HG03571 (cell line): Measurements from ENCODE around the gene COQ3.
A peak's percentile ranks its signal among the peaks of the same experiment; 100 is the strongest.

Experiments used
- ATAC-seq: cut with Tn5 transposase; IDR thresholded peaks from one replicate; pipeline ENCODE4 v1.9.1; 2021; ENCODE audit not compliant: unreplicated experiment

COQ3 gene, protein sequence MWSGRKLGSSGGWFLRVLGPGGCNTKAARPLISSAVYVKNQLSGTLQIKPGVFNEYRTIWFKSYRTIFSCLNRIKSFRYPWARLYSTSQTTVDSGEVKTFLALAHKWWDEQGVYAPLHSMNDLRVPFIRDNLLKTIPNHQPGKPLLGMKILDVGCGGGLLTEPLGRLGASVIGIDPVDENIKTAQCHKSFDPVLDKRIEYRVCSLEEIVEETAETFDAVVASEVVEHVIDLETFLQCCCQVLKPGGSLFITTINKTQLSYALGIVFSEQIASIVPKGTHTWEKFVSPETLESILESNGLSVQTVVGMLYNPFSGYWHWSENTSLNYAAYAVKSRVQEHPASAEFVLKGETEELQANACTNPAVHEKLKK

GRCh38 chr6:99393698-99394531 is at the start of gene COQ3:
TSS of gene COQ3 (minus strand) at chr6:99394195. CDS start at chr6:99394179, 16 bp downstream.
- ATAC-seq, result peak; percentile 68

DNA sequence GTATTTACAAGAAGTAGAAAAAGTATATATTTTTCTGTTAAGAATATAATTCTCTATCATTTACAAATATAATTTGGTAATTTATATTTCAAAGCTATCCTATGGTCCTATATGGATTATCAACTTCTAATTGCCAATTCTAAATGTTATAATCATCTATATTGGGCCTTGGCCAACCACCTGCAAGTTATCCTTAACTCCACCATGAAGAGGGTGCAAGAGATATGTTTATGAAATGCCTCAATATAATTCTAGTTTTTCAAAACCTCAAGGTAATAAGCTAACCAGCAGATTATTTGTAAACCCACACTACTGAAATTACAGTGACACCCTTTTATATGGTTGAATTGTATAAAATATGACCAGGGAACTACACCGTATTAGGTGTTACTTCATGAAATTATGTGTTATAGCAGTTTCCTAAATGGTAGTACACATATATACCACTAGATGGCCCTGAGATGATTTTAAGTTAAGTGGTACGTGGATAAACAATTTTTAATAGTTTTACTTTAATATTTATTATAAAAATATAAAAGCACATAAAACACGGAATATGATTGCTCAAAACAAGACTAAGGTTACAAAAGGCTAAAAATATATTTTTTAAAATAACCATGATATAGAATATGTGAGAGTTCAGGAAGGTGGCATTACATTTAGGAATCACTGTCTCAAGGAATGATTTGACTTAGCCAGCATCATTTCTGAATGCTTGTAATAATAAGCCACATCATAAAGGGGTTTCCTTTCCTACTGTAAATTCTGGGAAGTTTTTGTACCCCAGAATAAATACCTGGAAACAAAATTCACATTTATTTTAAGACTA is 40.9 kb upstream of the COQ3 start:
- peak; percentile 70 for ATAC-seq

- no peak for ATAC-seq
Measured at GRCh38 chr6:99432877-99433276, 38.9 kb upstream of the COQ3 start.

DNA sequence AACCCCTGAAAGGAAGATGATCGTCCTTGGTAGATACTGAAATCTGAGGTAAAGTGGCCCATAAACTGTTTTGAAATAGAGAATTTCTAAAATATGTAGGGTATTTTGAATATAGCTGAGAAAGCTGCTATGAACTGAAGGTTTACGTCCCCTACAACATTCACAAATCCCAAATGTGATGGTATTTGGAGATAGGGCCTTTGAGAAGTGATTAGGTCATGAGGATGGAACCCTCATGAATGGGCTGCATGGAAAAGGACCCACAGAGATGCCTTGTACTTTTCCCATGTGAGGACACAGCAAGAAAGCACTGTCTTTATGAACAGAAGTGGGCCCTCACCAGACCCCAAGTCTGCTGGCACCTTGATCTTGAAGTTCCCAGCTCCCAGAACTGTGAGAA is 37.9 kb upstream of the COQ3 start:
- no peak for ATAC-seq

GRCh38 chr6:99427988-99428387 is 34.0 kb upstream of the COQ3 start:
- no peak for ATAC-seq

GRCh38 chr6:99426451-99426757 is 32.4 kb upstream of the COQ3 start:
- no peak for ATAC-seq

GRCh38 chr6:99425647-99426450 is 31.9 kb upstream of the COQ3 start:
- peak; percentile 52 for ATAC-seq

DNA sequence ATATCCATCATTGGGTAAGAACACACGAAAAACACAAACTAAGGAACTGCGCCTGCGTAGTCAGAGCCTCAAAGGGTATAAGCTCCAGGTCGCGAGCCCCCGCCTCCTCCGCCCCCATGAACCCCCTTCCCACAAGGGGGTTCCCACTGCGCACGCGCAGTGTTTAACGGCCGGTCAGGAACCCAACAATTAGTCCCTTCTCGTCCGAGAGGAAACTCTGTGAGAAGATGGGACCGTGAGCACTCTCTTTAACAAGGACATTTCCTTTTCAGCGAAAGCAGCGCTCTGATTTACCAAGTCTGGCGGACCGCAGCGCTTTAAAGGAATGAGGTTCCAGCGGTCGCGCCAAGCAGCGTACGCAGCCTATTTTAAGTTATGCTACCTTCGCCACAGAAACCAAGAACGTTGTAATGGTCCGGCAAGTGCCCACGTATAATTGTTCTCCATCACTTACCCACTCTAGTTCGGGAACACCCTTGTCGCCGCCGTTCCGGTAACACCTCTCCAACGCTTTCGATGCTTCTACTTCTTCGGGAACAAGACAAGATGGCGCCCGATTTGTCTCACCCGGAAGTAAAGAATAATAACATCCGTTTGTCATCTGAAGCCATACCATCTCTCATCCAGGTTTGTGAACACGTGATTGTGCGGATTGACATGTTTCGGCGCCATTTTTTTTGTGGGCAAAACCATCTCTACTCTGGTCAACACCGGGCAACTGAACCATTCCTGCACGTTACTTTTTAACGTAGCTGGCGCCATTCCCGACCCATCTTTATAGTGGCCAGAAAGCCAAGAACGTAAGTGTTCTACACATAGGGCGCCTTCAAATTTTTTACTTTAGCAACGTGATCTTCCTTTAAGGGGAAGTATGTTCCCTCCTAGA is 31.0 kb upstream of the COQ3 start, which contains the start of gene PNISR:
TSS of gene PNISR (minus strand) at position 548 of the 886 bp plus-strand sequence. CDS start 10,649 bp downstream, outside the sequence.
- peak; percentile 92 for ATAC-seq

DNA sequence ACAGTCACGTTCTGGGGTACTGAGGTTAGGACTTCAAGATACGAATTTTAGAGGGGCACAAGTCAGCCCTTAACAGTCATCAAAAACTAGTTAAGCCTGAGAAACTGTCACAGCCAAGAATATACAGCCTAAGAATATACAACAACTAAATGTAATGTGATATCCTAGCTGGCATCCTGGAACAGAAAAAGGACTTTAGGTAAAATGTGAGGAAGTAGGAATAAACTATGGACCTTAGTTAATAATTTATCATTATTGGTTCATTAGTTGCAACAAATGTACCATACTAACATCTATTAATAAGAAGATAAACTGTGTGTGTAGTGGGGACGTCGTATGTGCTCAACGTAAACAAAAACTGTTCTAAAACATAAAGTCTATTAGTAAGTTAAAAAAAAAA is 30.0 kb upstream of the COQ3 start:
- no peak for ATAC-seq

DNA sequence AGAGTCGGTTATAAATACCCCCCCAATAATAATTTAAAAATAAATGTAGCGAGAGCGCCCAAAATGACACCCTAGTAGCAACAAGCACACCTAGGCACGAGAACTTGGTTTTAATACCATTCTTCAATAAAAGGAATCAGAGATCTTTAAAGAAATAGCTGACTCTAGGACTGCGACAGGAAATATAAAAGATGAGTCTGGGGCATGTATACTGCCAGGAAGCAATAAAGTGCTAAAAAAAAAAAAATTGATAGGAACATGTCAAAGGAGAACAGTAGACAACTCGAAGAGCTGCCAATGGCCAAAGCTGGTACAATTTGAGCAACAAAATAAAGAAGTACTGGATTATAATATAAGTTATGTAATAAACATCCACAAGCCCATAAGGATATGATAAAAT is 28.9 kb upstream of the COQ3 start:
- no peak for ATAC-seq

DNA sequence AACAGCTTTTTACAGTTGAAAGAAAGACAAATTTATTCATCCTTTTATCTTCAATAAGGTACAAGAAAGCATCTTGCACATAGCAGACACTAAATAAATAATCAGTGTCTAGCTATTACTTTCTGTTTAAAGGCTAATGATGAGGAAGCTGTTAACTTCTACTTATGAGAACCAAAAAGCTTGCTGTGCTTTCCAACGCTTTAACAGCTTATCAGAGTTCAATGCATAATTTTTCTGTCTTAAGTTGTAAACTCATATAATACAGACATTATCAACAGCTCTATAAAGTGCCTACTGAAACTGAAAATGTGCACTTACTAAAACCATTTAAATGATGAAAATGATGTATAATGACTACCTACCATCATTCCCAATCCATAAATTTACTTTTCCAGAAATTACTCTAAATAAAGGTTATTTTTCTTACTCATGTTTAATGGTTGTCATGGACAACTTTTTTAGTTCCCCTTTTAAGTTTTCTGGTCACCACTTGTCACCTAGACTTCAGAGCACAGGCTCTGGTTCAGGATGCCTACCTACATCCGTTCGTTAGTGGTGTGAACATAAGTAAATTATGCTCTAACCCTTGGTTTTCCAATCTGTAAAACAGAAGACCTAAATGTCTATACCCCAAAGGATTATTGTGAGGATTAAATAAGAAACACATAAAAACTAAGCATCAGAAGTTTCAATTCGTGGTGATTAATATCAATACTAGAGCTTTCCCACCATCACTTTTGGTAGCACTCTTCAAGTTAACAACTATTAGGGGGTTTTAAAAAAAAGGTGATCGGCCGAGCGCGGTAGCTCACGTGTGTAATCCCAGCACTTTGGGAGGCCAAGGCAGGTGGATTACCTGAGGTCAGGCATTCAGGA is 23.1 kb upstream of the COQ3 start:
- ATAC-seq, result peak; percentile 86

GRCh38 chr6:99416226-99416625 is 22.2 kb upstream of the COQ3 start:
- ATAC-seq, result no peak

DNA sequence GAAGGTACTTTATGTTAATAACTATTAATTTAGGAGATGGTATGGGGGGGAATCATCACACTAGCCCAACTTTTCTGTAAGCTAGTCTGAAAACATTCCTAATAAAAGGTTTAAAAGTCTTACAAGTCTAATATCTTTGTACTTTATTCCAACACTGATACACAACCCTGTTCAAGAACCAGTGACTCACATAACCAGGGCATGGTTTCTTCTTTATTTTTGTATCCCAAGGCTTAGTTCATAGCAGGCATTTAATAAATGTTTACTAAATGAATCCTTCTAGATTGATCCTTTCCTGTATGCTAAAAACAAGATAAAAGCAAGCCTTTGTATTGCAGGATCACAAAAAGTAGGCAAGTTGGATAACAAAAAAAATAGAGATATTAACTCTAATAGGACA is 21.5 kb upstream of the COQ3 start:
- no peak for ATAC-seq

DNA sequence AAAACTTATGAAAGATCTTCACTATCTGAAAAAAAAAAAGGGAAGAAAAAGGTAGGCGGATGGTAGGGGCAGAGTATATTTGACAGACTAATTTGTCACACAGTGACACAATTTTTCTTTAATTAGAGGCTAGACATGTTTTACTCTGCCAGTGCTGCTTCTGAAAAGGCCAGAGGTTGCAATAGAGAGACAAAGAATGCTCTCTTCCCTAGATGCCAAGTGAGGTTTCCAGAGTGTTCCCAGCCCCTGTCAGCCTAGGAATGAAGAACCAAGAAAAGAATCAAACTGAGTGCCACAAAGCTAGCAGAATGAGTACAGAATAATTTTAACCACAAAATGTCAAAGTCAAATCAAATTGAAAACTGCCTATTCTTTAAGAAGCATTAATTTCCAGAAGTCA is 18.1 kb upstream of the COQ3 start:
- no peak for ATAC-seq

DNA sequence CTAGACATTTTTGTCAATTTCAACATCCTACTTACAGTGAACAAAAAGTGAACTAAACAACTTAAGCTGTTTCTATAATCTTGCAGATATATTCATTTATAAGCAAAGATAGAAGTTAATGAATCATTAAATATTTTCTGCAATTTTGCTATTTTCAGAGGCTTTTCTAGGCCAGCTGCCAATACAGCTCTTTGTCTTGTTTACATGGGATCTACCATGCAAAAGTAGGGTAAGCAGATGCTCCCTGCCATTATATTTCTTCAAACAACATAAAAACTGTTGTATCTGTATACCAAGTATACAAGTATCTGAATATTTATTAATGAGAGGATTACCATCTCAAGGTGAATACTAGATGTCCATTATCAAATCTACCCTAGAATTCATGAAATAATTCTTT is 15.7 kb upstream of the COQ3 start:
- ATAC-seq, result no peak

DNA sequence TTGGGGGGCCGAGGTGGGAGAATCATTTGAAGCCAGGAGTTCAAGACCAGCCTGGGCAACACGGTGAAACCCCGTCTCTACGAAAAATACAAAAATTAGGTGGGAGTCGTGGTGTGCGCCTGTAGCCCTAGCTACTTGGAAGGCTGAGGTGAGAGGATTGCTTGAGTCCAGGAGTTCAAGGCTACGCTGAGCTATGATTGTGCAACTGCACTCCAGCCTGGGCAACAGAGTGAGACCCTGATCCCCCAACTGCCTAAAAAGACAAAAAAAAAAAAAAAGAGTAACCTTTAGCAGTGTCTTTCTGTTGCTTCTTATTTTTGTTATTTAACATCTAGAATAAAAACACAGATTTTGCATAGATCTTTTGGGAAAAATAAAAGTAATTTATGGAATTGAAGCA is 13.1 kb upstream of the COQ3 start:
- ATAC-seq, result no peak

GRCh38 chr6:99402448-99402847 is 8.5 kb upstream of the COQ3 start:
- ATAC-seq, result no peak

DNA sequence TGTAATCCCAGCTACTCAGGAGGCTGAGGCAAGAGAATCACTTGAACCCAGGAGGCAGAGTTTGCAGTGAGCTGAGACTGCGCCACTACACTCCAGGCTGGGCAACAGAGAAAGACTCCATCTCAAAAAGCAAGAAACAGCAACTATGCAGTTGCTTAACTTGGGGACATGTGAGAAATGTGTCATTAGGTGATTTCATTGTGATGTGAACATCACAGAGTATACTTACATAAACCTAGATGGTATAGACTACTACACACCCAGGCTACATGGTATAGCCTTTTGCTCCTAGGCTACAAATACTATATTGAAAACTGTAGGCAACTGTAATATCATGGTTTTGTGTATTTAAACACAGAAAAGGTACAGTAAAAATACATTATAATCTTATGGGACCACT is 3.3 kb upstream of the COQ3 start:
- no peak for ATAC-seq

GRCh38 chr6:99393366-99393697 is 663 bp downstream of the COQ3 start:
- ATAC-seq, result peak; percentile 22
